ENCODE data around the gene GPR32.
A peak's percentile ranks its signal among the peaks of the same experiment; 100 is the strongest.
"Not testable (repeated sequence)": the region's sequence is repeated elsewhere in the genome, so short reads cannot be mapped to it uniquely, and the experiment has no call there.

The GPR32 gene

DNA sequence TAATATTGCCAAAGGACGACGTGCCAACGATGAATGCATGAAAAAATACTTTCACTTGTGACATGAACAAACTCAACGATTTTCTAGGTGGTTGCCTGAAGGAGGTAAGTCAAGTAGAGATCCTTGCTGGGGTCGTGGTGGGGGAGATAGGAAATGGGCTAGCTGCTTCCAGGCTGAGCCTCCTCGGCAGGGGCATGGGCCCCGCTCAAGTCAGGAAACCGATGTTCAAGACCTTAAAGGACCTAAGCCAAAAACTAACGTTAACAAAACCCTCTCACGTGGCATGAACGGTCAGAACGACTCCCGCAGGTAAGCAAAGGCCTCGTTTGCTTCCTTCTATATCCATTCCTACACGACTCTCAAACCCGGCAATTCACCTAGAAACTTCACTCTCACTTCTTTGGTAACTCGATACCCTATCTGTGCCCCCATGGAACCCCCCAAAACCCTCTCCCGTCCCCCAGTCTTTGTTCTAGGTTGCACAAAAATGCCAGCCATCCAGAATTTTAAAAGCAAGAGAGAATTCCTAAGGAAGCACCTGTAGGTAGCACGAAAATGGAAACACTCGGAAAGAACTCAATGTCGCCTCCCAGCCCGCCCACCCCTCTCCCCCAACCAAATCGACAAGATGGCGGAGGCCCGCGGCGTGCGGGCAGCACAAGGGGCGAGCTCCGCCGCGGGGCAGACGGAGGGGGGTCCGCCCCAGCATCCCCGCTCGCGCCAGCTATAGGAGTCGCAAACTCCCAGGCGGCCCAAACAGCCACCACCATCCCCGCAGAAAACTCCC is 33.6 kb downstream of the GPR32 start:
- peak; percentile 7 for DNase-seq (ENCODE audit: low read depth)

GRCh38 chr19:50804420-50805272 is 34.4 kb downstream of the GPR32 start:
- peak; percentile 94 for DNase-seq (ENCODE audit: low read depth)

GRCh38 chr19:50808856-50809255 is 38.6 kb downstream of the GPR32 start:
- DNase-seq (ENCODE audit: low read depth), result no peak

- DNase-seq (ENCODE audit: low read depth), result not testable (repeated sequence)
These were observed 41.5 kb downstream of the GPR32 start for GRCh38 chr19:50811622-50812238.

GRCh38 chr19:50812474-50812873 is 42.2 kb downstream of the GPR32 start:
- DNase-seq (ENCODE audit: low read depth), result no peak

DNA sequence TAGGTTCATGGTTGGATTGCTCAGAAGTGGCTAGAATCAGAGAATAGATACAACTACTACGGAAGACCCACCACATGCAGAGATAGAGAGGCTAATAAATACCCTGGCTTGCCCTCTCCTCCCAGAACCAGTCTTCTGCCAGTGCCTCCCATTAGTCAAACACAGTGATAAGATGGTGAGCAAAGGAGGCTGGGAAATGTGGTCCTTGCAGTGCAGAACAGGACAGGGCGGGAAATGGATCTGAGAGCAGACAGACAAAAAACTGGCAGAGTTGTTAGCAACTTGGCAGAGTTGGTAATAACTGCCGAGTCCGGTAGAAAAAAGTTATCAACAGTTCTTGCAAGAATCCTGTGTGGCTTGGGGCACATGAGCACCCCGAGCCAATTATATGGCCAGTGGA is 44.6 kb downstream of the GPR32 start:
- DNase-seq (ENCODE audit: low read depth), result no peak

- DNase-seq (ENCODE audit: low read depth), result no peak
These were observed 45.2 kb downstream of the GPR32 start for GRCh38 chr19:50815439-50815838.

- peak; percentile 12 for DNase-seq (ENCODE audit: low read depth)
These were observed 47.9 kb downstream of the GPR32 start for GRCh38 chr19:50817941-50818858.

- no peak for DNase-seq (ENCODE audit: low read depth)
These were observed 48.7 kb downstream of the GPR32 start for GRCh38 chr19:50818859-50819472.

- DNase-seq (ENCODE audit: low read depth), result no peak
These were observed 49.4 kb downstream of the GPR32 start for GRCh38 chr19:50819636-50820035.

DNA sequence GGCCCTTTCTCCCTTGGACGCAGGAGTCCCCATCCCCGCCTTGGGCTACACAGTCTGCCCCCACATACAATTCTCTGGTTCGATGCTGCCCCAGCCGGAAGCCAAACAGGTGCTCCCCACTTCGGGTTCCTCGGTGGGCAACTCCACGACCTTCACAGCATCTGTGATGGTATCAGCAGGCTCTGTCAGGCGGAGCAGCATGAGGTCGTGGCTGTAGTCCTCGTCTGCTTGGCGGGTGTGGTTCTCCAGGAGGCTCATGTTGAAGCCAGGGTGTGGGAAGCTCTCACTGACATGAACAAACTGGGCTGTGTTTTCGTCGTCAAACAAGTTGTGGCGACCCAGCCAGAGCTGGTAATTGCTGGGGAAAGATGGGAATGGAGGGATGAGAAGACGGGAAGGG is 49.8 kb downstream of the GPR32 start:
- DNase-seq (ENCODE audit: low read depth), result no peak

GRCh38 chr19:50820549-50821247 is 50.4 kb downstream of the GPR32 start:
- DNase-seq (ENCODE audit: low read depth), result no peak

GRCh38 chr19:50821248-50821612 is 51.0 kb downstream of the GPR32 start:
- no peak for DNase-seq (ENCODE audit: low read depth)

Measured in T-helper 22 cell (primary cell).